Measurements from ENCODE around the gene EEFSEC.

EEFSEC gene

GRCh38 chr3:128123156-128123537 lies 30.1 kb upstream of the EEFSEC start:
- TF ChIP-seq CTCF (IDR thresholded peaks at IDR 0.05; ENCODE audit: extremely low read depth, missing control alignments): no peak
- no peak for DNase-seq (ENCODE audit: low spot score)

- peak; percentile 95 for DNase-seq (ENCODE audit: low spot score)
- TF ChIP-seq CTCF (IDR thresholded peaks at IDR 0.05; ENCODE audit: extremely low read depth, missing control alignments): no peak
Measured at GRCh38 chr3:128123538-128124368, 29.5 kb upstream of the EEFSEC start, which contains the start of gene RUVBL1. RUVBL1 (minus strand) TSS chr3:128123812; CDS start chr3:128123724, 88 bp downstream.

- TF ChIP-seq CTCF (IDR thresholded peaks at IDR 0.05; ENCODE audit: extremely low read depth, missing control alignments): no peak
- DNase-seq (ENCODE audit: low spot score): no peak
Measured at GRCh38 chr3:128127236-128127635, 26.0 kb upstream of the EEFSEC start.

GRCh38 chr3:128128251-128128650 lies 25.0 kb upstream of the EEFSEC start:
- no peak for TF ChIP-seq CTCF (IDR thresholded peaks at IDR 0.05; ENCODE audit: extremely low read depth, missing control alignments)
- DNase-seq (ENCODE audit: low spot score): no peak

- no peak for DNase-seq (ENCODE audit: low spot score)
- TF ChIP-seq CTCF (IDR thresholded peaks at IDR 0.05; ENCODE audit: extremely low read depth, missing control alignments): no peak
Measured at GRCh38 chr3:128131897-128132646, 21.2 kb upstream of the EEFSEC start.

- DNase-seq (ENCODE audit: low spot score): no peak
- peak; percentile 60 for TF ChIP-seq CTCF (IDR thresholded peaks at IDR 0.05; ENCODE audit: extremely low read depth, missing control alignments)
Measured at GRCh38 chr3:128133273-128133883, 19.9 kb upstream of the EEFSEC start.

GRCh38 chr3:128143496-128143895 lies 9.8 kb upstream of the EEFSEC start:
- DNase-seq (ENCODE audit: low spot score): no peak
- TF ChIP-seq CTCF (IDR thresholded peaks at IDR 0.05; ENCODE audit: extremely low read depth, missing control alignments): no peak

All from GM20000 (cell line).